Measurements from ENCODE around the gene TBC1D21.
"Not testable (repeated sequence)": the region's sequence is repeated elsewhere in the genome, so short reads cannot be mapped to it uniquely, and the experiment has no call there.

TBC1D21 gene

GRCh38 chr15:73930371-73930770, 57.0 kb downstream of the TBC1D21 start:
- DNase-seq (ENCODE audit: low read depth), result peak; percentile 95

GRCh38 chr15:73930790-73931281, 57.5 kb downstream of the TBC1D21 start:
- peak; percentile 76 for DNase-seq (ENCODE audit: low read depth)

GRCh38 chr15:73931441-73931840, 58.1 kb downstream of the TBC1D21 start:
- no peak for DNase-seq (ENCODE audit: low read depth)

GRCh38 chr15:73932381-73933191, 59.2 kb downstream of the TBC1D21 start:
- DNase-seq (ENCODE audit: low read depth), result peak; percentile 57

GRCh38 chr15:73934281-73934680, 60.9 kb downstream of the TBC1D21 start:
- no peak for DNase-seq (ENCODE audit: low read depth)

- peak; percentile 65 for DNase-seq (ENCODE audit: low read depth)
Observed at GRCh38 chr15:73935547-73935946, 62.2 kb downstream of the TBC1D21 start.

- DNase-seq (ENCODE audit: low read depth), result peak; percentile 76
Observed at GRCh38 chr15:73936181-73936580, 62.8 kb downstream of the TBC1D21 start.

- no peak for DNase-seq (ENCODE audit: low read depth)
Observed at GRCh38 chr15:73936588-73937290, 63.4 kb downstream of the TBC1D21 start.

GRCh38 chr15:73937296-73937695, 63.9 kb downstream of the TBC1D21 start:
- DNase-seq (ENCODE audit: low read depth), result no peak

GRCh38 chr15:73937726-73938125, 64.4 kb downstream of the TBC1D21 start:
- DNase-seq (ENCODE audit: low read depth), result no peak

- not testable (repeated sequence) for DNase-seq (ENCODE audit: low read depth)
Observed at GRCh38 chr15:73938516-73938915, 65.2 kb downstream of the TBC1D21 start.
